ENCODE data around the gene GALNT16.

The GALNT16 gene

DNA sequence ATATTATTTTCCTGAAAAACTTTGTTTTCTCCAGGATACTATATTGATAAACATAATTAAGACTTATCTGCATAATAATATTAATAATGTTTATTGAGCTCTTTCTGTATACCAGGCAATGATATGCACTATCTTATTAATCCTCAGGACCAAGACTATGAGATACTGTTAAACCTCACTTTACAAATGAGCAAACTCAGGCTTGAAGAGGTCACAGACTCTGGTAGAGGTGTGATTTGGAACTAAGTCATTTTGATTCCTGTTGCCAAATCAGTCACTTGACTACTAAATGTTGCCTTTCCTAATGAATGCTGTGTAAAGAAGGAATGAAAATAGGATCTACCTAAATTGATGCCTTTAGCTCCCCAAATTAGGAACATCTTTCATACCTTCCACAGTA, 145.8 kb downstream of the GALNT16 start:
- DNase-seq (ENCODE audit: low spot score), result no peak
- TF ChIP-seq, protein P1, sequence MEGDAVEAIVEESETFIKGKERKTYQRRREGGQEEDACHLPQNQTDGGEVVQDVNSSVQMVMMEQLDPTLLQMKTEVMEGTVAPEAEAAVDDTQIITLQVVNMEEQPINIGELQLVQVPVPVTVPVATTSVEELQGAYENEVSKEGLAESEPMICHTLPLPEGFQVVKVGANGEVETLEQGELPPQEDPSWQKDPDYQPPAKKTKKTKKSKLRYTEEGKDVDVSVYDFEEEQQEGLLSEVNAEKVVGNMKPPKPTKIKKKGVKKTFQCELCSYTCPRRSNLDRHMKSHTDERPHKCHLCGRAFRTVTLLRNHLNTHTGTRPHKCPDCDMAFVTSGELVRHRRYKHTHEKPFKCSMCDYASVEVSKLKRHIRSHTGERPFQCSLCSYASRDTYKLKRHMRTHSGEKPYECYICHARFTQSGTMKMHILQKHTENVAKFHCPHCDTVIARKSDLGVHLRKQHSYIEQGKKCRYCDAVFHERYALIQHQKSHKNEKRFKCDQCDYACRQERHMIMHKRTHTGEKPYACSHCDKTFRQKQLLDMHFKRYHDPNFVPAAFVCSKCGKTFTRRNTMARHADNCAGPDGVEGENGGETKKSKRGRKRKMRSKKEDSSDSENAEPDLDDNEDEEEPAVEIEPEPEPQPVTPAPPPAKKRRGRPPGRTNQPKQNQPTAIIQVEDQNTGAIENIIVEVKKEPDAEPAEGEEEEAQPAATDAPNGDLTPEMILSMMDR (IDR thresholded peaks at IDR 0.05; ENCODE audit: extremely low read depth, missing control alignments), result no peak
